NCI-H526 treated with DMSO at 0.1 percent for 48 hours (cell line): ENCODE results near the gene TRIM74.
"Not testable (repeated sequence)": the region's sequence is repeated elsewhere in the genome, so short reads cannot be mapped to it uniquely, and the experiment has no call there.

Experiments
- DNase-seq: peaks from one replicate; lab custom pipeline; 2025; lab: John Stamatoyannopoulos, UW

The TRIM74 gene

GRCh38 chr7:72954563-72955198, 14.6 kb downstream of the TRIM74 start:
- not testable (repeated sequence) for DNase-seq

- DNase-seq, result not testable (repeated sequence)
These were observed 15.2 kb downstream of the TRIM74 start for GRCh38 chr7:72953901-72954562.

GRCh38 chr7:72950432-72950831, 18.8 kb downstream of the TRIM74 start:
- DNase-seq, result not testable (repeated sequence)

GRCh38 chr7:72949686-72950085, 19.6 kb downstream of the TRIM74 start:
- not testable (repeated sequence) for DNase-seq

- not testable (repeated sequence) for DNase-seq
These were observed 20.0 kb downstream of the TRIM74 start for GRCh38 chr7:72949276-72949675.

- not testable (repeated sequence) for DNase-seq
These were observed 20.6 kb downstream of the TRIM74 start for GRCh38 chr7:72948714-72949113.

- DNase-seq, result not testable (repeated sequence)
These were observed 23.0 kb downstream of the TRIM74 start for GRCh38 chr7:72946130-72946745.

GRCh38 chr7:72945597-72945996, 23.7 kb downstream of the TRIM74 start:
- not testable (repeated sequence) for DNase-seq

GRCh38 chr7:72944937-72945336, 24.3 kb downstream of the TRIM74 start:
- DNase-seq, result not testable (repeated sequence)

- DNase-seq, result not testable (repeated sequence)
These were observed 26.3 kb downstream of the TRIM74 start for GRCh38 chr7:72942956-72943355.

GRCh38 chr7:72942022-72942705, 27.1 kb downstream of the TRIM74 start:
- not testable (repeated sequence) for DNase-seq

- not testable (repeated sequence) for DNase-seq
These were observed 41.0 kb downstream of the TRIM74 start for GRCh38 chr7:72928216-72928615.

- not testable (repeated sequence) for DNase-seq
These were observed 41.5 kb downstream of the TRIM74 start for GRCh38 chr7:72927791-72928190.

- DNase-seq, result no peak
These were observed 43.6 kb downstream of the TRIM74 start for GRCh38 chr7:72925546-72926120.

GRCh38 chr7:72924733-72925545, 44.3 kb downstream of the TRIM74 start, which contains the start of gene POM121:
Gene POM121 (plus strand): TSS chr7:72925095. CDS start chr7:72925122, 27 bp downstream.
- peak; percentile 54 for DNase-seq

GRCh38 chr7:72924386-72924732, 44.9 kb downstream of the TRIM74 start:
- DNase-seq, result no peak

- DNase-seq, result no peak
These were observed 50.0 kb downstream of the TRIM74 start for GRCh38 chr7:72919256-72919775.

- peak; percentile 1 for DNase-seq
These were observed 54.3 kb downstream of the TRIM74 start for GRCh38 chr7:72914756-72915525.

GRCh38 chr7:72913750-72914149, 55.5 kb downstream of the TRIM74 start:
- DNase-seq, result not testable (repeated sequence)

GRCh38 chr7:72911395-72911794, 57.9 kb downstream of the TRIM74 start:
- not testable (repeated sequence) for DNase-seq
